Measurements from ENCODE around the gene RPS27L.

The RPS27L gene

DNA sequence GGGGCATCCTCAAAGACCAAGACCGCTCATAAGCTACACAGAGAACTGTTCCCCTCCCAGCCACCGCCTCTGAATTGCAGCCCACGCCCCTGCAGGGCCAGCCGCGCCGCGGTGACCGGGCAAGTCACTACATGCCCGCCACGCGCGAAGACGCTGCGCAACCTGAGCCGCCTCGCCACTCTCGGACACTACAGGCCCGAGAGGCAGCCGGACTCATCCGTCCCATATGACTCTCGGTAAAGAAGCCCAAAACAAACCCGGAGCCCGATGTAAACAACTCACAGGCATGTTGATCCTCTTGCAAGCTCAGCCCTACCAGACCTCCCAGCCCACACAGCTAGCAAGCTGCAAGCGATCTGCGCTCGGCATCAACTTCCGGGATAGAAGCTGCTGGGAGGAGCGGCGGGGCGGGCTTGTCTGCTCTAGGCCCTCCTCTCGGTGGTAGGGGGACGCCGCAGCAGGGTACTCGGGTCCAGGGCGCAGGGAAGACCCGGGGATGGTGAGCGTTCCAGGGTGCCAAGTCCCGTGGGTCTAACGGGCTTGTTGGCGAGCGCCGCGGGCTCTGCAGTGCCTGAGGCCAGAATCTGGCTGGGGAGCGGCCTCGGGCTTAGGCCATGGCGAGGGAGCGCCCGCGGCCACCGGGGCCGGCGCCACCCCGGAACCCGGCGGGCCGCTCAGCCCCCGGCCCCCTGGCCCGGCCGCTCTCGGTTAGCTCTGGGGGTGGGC lies at the start of gene RPS27L:
TSS of gene RPS27L (minus strand) at position 360 of the 726 bp plus-strand sequence. CDS start at position 288, 72 bp downstream.
- peak; percentile 71 for FAIRE-seq

DNA sequence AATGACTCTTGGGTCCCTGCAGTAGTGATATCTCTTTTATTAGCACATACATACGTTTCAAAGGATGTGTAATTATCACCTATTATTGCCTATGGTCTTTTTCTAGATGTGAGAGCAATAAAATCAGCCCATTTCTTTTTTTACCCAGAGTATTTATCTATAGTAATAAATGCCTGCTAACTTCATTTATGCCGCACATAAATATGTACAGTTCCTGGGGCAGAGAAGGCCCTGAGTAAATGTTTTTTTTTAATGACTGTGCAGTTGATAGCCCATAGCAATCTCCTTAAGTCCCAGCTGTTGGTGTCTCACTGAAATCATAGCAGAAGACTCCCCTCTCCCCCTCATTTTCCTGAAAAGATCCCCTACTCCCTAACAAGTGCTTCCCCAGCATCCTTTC lies 48.8 kb upstream of the RPS27L start:
- FAIRE-seq: no peak

DNA sequence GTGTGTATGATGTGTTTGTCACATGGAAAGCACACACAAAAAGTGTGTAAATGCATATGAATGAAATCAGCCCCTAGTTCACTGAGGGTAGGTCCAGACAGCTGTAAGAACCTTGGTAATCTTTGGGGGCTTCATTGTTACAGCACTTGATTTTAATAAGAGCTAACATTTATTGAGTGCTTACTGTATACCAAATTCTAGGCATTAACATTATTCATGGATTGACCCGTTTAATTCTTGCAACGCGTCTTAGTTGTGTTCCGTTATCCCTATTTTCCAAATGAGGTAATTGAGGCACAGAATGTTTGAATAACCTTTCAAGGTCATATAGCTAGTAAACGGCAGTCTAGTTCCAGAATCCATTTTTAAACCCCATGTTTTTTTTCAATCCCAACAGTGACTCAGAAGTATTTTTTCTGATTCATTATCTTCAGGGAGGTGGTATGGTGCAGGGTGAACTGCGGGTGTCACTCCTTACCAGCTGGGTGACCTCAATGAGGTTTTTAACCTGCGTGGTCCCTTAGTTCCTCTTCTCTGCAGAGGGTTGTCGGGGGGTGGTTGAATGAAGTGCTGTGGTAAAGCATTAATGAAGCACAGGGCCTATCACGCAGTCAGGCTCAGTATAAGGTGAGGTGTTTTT lies 46.3 kb upstream of the RPS27L start:
- FAIRE-seq: no peak

DNA sequence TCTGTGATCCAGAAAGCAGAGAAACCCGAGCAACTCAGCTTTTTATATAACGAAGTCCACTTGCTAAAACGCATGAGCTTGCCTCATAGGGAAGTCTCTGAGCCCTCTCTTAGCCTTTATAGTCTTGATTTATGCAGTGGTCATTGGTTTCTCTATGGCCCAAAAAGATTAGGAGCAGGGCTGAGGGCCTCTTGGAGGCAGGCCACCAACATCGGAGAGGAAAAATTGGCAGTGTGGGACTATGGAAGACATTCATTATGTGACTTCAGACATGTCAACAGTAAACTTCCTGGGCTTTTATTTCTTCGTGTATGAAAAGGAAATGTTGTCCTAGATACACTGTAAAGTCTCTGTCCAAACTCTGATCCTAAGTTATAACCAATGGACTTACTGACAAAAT lies 45.6 kb upstream of the RPS27L start:
- no peak for FAIRE-seq

DNA sequence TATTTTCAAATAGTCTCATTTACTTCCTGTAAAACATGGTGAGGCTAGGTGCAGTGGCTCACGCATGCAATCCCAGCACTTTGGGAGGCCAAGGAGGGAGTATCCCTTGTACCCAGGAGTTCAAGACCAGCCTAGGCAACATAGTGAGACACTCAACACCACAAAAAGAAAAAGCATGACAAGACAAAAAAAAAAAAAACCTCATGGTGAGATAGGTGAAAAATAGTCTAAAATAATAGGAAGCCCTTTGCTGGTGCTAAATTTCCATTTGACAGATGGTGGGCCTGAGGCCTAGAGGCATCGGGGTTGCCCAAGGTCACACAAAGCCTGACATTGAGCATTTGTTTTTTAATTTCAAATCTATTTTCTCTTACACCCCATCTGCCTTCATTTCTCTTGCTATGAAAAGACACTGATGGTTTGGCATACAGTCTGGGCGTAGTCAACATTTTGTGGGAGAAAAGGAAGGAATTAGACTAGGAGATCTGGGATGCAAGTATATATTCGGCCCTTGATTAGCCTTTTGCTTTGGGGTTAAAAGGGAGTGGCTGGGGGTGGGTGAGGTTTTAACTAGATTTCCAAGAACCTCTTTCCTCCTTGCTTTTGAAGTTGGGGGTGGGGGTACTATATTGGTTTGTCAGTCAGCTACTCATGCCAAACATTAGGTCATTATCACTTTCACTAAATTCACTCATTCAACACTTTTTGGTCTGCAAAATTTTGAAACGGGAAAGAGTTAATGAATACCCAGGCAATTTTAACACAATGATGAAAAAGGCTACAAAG lies 43.4 kb upstream of the RPS27L start:
- no peak for FAIRE-seq

DNA sequence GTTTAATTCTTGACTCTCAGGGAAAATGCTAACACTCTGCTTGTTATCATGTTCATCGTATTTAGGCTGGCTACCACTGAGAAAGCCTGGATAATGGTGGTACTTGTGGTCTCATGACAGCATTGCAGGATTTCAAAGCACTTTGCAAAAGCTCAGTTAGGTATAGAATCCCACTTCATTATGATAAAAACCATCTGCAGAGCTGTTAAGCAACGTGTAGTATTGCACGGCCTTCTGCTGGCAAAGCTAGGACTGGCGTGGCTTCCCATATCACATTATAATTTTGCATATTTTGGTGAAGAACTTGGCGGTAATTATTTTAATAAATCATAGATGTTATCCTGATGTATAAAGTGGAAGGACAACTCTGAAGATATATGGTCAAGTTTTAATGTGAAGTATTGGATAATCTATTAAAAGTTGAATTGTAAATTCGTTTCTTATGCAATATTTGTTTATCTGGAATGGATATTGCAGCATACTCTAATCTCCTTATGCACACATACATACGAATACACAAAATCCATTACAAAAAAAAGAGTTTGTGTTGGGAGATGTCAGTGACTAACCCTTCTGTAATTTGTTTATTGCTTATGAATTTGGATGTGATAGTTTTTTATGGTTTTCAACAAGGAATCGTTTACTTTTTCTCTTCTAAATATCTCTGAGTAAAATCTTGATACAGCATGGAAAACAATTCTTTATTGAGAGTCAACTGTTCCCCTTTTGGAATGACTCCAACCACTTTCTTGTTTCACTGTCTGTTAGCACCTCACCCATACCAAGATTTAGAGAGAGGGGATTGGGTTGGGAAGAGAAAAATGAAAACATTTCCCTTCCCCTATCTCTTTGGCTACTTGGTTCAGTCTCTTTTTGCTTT lies 41.3 kb upstream of the RPS27L start:
- FAIRE-seq: no peak

DNA sequence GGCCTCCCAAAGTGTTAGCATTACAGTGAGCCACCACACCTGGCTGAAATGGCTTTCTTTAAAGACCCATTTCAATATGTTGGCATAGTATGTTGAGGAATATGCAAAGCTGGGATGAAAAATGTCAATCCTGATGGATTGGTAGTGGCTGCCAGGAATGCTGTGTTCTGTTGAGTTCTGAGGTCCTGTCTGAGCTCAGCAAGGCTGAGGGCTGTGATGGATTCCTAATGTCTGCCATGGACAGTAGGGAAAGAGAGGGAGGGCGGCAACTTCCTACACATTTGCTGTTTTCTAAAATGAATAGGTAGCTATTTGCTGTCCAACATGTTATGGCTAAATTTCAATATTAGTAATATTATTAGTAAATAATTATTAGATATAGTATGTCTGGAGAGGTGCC lies 40.3 kb upstream of the RPS27L start:
- FAIRE-seq: no peak

DNA sequence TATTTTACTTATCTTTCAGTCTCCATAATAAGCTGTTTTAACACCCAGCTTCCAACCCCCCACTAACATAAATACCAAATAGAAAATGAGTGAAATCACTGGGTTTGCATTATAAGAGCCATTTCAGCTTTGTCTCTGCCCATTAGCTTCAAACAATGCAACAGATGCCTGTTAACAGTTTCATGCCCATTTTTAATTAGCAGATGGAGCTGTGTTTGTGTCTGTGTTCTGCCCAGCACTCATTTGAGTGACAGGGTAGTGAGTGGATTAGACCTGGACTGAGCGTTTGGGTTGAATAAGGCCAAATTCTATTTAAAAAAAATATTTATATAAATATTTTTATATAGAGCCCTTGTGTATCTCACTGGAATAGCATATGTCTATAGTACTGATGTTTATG lies 39.6 kb upstream of the RPS27L start:
- no peak for FAIRE-seq

DNA sequence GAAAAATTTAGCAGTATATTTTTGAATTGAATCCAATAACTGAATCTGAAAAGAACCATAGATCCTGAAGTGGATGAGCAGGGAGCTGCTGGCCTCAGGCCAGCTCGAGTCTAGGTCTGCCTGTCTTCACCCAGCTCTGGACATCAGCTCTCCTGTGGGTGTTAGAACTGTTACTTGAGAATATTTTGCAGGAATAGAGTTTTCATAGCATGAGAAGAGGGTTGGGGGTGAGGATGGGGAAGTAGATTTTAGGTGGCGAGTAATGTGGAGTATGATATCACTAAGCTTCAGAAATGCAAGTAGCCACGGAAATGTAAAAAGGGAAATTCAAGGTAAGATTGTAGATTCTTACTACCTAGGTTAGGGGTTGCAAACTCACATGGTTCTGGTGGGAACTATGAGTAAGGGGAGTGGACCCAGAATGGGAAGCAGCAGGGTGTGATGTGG lies 38.3 kb upstream of the RPS27L start:
- FAIRE-seq: no peak

DNA sequence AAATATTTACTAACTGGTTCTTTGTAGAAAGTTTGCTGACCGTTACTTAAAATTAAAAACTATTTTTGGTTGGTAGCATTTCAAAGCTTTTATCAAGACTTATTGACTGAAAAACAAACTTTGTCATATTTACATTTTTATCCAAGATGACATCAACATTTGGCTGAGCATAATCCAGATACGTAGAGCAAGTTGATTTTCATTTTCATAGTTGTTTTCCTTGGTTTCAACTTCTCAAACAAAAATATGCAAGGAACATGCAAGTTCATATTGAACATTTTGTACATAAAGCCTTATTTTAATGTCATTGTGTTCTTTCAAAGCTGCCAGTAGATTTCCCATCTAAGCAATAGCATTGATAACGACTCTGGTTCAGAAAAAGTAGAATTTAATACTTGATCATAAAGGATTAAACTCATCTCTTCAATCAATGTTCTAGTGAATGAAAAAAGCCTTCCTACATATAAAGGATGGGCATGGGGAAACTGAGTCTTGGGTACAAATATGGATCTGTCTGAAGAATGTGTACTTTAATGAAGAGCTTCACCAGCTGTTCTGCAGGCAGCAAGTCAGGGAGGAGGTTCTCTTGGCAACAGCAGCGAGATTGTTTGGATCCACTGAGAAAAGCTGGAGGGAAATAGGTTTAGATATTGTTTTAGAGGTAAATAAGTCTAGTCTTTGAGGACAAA lies 37.7 kb upstream of the RPS27L start:
- FAIRE-seq: no peak

DNA sequence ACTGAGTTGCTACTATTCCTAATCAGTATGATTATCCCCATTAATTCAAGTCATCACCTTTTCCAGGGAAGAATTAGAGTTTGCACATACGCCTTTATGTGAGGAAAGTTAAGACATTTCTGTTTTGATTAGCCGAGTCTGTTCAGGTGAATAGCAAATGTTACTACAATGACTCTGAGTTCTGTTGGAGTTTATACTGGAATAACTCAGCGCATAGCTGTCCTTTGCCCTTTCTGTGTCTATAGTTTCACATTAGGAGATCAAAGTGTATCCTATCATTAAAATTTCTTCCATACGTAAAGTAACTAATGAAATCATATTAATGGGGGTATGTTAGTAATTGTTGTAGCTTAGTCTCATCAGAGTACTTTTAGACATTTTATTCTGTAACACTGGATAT lies 37.0 kb upstream of the RPS27L start:
- no peak for FAIRE-seq

DNA sequence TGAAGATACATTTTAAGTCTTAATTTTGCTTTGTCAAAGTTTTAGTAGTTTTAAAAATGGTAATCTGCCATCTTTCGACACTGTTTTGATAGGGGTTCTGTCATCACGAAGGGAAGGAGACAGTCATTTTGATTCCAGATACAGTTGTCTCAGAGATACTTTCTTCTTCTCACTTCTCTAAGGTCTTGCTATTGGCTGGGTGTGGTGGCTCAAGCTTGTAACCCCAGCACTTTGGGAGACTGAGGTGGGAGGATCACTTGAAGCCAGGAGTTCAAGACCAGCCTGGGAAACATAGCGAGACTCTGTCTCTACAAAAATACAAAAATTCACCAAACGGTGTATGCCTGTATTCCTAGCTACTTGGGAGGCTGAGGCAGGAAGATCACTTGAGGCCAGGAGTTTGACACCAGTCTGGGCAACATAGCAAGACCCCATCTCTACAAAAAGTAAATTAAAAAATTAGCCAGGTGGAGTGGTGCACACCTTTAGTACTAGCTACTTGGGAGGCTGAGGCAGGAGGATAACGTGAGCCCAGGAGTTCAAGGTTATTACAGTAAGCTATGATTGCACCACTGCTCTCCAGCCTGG lies 35.4 kb upstream of the RPS27L start:
- FAIRE-seq: no peak

DNA sequence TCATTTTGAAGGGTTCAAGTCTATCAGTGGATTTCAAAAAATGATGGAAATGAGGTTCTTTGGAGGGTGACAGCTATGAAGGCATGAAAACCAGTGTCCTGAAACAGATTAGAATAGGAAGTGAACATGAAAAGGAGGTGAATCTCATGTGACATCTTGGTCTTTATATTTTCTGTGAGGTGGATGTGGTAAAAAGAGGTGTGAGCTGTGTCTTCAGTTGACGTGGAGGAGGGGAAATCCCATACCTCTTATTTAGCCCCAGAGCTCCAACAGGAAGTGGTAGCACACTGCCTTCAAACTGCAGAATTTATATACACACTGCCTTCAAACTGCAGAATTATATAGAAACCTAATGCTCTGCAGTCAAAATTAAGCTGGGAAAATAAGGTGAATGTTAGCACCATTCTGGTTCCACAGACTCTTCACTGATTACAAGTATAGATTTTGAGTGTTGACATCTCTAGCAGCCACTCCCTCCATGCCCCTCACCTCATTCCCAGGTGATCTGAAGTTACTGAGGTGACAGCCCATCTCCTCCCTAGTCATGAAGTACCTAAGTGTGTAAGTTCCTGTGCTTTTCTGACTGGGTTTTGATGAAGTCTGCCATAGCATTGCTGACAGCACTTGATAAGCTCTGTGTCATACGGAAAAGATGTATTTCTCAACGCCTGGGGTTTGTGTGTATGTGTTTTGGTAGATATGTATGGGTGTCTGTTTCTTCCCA lies 34.8 kb upstream of the RPS27L start:
- FAIRE-seq: no peak

DNA sequence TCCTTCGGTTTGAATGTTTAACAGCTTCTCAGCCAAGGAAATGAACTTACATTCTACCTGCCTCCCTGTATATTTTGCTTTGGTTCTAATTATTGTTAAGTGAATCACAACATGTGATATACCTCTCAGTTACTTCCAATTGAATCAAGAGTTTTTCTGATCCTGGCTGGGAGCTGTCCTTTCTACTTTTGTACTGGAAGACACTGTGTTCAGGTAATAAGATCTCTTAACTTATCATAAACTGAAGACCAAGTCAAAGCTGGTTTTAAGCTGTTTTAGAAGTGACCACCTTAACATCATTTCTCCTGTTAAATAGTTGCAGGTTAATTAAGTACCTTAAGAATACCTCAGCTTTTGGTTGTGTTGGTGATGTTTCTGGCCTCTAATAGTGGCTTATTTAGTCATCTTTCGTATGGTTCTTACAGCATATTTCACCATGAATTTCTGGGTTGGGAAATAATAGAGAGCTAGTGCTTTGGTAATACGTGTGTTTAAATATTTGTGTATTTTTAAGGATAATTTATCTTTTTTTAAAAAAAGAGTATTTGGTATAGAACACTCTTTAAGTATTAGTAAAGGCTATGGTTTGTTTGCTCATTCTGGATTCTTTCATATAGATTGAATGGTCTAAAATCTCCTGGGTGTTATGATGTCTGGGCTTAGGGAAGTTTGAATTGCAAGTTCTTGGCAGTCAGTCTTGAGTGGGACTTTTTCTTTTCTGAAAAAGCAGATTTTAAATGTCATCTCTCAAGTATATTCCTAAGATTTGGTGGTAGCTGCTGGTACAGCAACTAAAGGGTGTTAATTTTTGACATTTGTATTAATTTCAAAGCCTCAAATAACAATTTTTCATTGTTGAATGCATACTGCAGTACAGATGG lies 33.7 kb upstream of the RPS27L start:
- peak; percentile 15 for FAIRE-seq

DNA sequence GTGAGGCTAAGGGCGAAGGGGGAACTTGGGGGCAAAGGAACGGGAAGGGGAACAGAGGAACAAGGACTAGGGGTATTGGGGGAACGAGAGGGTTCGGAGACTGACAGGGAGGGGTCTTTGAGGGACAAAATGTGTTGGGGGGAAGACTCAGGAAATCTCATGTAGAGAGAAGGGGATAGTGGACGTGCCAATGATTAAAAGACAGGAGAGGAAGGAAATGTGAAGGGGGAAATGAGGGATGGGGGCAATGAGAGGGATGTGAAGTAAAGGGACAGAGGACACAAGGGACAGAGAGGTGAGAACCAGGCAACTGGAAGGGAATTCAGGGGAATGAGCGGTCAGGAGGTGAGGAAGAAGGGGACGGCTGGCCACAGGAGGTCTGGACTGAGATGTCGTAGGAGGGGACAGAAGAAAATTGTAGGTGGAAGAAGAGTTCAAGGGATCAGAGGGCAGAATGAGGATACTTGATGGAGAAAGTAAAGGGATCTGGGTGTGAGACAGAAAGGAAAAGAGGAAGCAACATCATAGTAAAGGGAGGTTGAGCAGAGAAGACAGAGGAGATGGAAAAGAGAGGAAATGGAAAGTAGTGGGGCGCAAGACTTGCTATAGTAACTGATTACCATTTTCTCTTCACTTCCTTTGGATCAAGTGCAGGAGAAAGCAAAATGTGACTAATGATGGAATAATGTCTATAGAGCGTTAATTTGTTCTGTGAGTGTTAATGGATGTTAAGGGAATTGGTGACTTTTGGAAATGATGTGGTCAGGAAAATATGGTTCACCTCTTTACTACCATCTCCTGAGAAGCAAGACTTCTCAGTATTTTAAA lies 32.9 kb upstream of the RPS27L start:
- no peak for FAIRE-seq

DNA sequence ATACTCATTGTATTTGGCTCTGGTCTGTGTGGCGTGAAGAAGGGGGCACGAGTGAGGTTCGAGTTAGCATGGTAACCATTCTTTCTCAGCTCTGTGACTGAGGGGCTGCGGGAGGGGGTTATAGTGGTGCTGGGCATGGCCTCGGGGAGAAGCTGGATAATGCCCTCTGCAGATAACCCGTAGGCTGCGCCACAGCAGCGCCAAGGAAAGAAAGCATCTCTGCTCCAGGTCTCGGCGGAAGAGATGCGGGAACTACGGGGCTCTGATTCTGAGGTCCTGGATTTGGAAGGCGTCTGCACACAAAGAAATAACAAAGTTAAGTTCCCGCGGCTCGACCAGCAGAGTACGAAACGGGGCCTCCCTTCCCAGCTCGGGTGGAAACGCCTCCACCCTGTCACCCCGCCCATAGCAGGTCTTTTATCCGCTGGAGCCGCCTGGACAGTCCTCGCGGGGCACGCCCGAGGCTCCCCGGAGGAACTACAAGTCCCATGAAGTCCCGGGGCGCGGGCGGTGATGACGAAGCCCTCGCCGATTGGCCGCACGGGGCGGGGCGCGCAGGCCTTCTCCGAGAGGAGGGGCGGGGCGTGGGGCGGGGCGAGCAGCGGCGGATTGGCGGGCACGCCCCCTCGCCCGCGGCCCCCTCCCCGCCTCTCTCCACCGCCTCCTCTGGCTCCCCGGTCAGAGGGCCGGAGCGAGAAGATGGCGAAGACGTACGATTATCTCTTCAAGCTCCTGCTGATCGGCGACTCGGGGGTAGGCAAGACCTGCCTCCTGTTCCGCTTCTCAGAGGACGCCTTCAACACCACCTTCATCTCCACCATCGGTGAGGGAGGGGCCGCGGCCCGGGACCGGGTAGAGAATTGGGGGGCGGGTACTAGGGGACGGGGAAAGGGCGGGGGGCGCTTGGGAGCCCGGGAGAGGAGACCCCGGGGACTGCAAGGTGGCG lies 31.9 kb upstream of the RPS27L start, which contains the start of gene RAB8B:
TSS of gene RAB8B (plus strand) at position 681 of the 946 bp plus-strand sequence. CDS start at position 700, 19 bp downstream.
- FAIRE-seq: peak; percentile 67

DNA sequence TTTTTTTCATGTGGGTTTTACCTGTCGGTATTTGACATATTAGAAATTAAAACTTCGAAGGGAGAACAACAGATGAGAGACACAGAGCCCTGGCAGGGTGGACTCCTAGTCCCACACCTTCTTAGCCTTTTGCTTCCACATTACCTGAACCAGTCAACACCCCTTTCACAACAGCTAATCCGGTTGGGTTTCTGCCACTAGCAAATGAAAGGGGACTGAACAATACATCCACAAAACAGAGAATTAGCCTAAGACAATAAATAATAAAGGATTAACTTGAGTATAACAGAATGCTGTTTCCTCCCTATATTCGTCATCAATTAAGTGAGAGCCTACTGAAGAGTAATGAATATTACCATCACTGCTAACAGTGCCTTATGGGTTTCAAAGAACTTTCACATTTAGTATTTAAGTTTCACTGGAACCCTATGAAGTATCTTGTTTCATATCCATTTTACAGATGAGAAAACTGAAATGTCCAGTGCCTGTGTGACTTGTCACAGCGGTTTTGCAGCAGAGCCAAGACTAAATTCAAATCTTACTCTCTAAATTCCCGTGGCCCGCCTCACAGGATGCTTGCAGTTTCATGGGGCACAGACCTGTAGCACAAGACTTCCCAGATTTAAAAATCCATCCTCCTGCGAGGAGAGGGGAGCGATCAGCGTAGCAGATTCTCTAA lies 31.1 kb upstream of the RPS27L start:
- no peak for FAIRE-seq

All from G401.6 (cell line).